Kidney (tissue), 14 donors: ENCODE measurements around the gene TPRA1. TPM values are rescaled to one million over a fixed set of nuclear protein-coding genes. Genes with fewer than 3 reads are reported as not detected.

Source experiments
- DNase-seq, 5 donors: peaks; one replicate each; pipeline ENCODE4 v3.0.0-alpha.2; 2013 to 2020
- FAIRE-seq: peaks from 2 replicates; lab custom pipeline; 2012; peaks lifted over from hg19 to GRCh38; lab: Jason Lieb, UNC
- H3K27ac ChIP-seq, 2 donors: one replicate each; pipeline ENCODE4 v1.7.0; 2013; ENCODE audit warnings: low read depth in 2 of 2, low read length in 2 of 2, inconsistent platforms in 1 of 2
- H3K27me3 ChIP-seq: one replicate; pipeline ENCODE4 v1.7.1; 2013; ENCODE audit warnings: low read length, inconsistent platforms; ENCODE audit not compliant: control insufficient read depth, insufficient read depth
- H3K36me3 ChIP-seq, 3 donors: one replicate each; pipeline versions ENCODE4 v1.7.0 to v1.7.1; 2013; ENCODE audit warnings: low read length in 3 of 3, control low read depth in 1 of 3, inconsistent platforms in 1 of 3; ENCODE audit not compliant: insufficient read depth in 3 of 3, control insufficient read depth in 2 of 3
- H3K4me1 ChIP-seq, 3 donors: one replicate each; pipeline versions ENCODE4 v1.7.0 to v1.7.1; 2013; ENCODE audit warnings: low read length in 3 of 3, inconsistent platforms in 1 of 3, low read depth in 1 of 3; ENCODE audit not compliant: control insufficient read depth in 2 of 3, insufficient read depth in 2 of 3
- H3K4me3 ChIP-seq, 3 donors: one replicate each; pipeline versions ENCODE4 v1.7.0 to v1.8.1; 2013; ENCODE audit warnings: low read length in 3 of 3, control low read depth in 1 of 3, inconsistent platforms in 1 of 3
- H3K9ac ChIP-seq, 3 donors: one replicate each; pipeline versions ENCODE4 v1.7.0 to v1.7.1; 2013; ENCODE audit warnings: low read length in 3 of 3, control low read depth in 1 of 3, inconsistent platforms in 1 of 3
- H3K9me3 ChIP-seq, 3 donors: one replicate each; pipeline versions ENCODE4 v1.7.0 to v1.7.1; 2013; ENCODE audit warnings: low read length in 3 of 3, control low read depth in 1 of 3, inconsistent platforms in 1 of 3; ENCODE audit not compliant: control insufficient read depth in 2 of 3, insufficient read depth in 1 of 3
- intact Hi-C: fragments of 100-400 bp; cut with DNase I; formaldehyde crosslinking; loops from one replicate; pipeline ENCODE4 v1.11.1; 2022
- polyA plus RNA-seq: library from polyadenylated mRNA; stranded (reverse); fragments of 350-450 nt; fragmentation: Illumina TruSeq; extraction: RNeasy Lipid Tissue Mini Kit (QIAGEN cat#74804); gene quantifications from one replicate; pipeline ENCODE4 v1.2.3, GENCODE V29; 2014; ENCODE audit warnings: low read depth, low replicate concordance; ENCODE audit not compliant: insufficient read depth
- total RNA-seq: library from RNA; stranded (reverse); fragmentation: NEBNext Ultra II Directional; extraction: Animal tissue kit (Norgen Biotek cat#: 25700); gene quantifications from one replicate; pipeline ENCODE4 v1.2.1, GENCODE V29; 2021
- TF ChIP-seq, protein P1 (sequence below): IDR thresholded peaks from 3 replicates; pipeline ENCODE4 v1.5.1; 2012; ENCODE audit warnings: mild to moderate bottlenecking, moderate library complexity, borderline replicate concordance; ENCODE audit not compliant: insufficient read depth; ENCODE audit errors: extremely low read depth
- donor health status: control.
- donor health status: control.
- donor health status: control.
- donor health status: control.
- donor health status: control.
- donor health status: DM: yes; HTN: yes; CAD: no.
- donor health status: Normal renal cell carcinoma (clear cell type).

The TPRA1 gene
- total and polyA plus RNA-seq, 2 donors from 2014 or later, result 35.4 to 36.4 TPM

DNA sequence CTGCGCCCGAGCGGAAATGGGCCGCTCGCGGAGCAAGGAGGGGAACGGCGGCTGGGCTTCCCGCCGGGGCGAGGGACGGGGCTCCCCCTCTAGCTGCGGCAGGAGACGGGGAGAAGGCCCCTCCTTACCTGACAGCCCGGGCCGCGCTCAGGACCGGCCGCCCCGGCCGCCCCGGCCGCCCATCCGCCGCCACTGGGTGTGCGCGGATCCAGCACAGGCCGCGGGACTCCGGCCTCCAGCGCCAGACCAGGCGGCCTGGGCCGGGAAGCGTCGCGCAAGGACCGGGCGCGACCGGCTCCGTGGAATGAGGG, 296 bp downstream of the TPRA1 start:
- peaks cover 0 to 24% (median 14%) of the 10 kb centered on the region in 3 donors for H3K4me1 ChIP-seq
- intact Hi-C loops, result no loop called here
- FAIRE-seq, result no peak

DNA sequence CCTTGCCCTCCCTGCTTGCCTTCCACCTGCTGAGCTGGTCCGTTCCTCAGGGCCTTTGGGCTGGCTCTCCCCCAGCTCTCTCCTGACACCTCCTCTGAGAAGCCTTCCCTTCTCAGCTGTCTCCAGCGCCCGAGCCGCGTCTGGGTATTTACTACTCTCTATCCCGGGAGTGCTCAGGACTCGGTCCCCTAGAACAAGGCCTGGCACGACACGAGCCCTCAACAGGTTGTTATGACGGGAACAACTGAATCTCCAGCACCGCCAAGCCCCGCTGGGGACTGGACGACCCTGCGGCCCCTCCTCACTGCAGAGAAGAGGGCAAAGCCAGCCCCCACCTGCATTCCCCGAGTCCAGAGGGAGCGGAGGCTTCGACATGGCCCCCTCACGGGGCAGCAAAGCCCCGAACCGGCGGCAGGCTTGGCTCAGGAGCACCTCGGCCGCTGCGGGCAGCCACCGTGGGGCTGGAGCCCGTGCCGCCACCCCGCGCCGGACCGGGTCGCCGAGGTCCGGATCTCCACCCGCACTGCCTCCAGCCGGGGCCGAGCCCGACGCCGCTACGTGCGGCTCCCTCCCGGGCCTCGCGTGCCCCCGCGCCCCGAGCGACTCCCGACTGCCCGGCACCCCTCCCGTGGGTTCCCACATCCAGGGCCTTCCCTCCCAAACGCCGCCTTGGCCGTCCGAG, 792 bp downstream of the TPRA1 start:
- FAIRE-seq (no peak), DNase-seq (peak in 3 of 5 donors; percentile 29 to 86 (median 69))
- Histone ChIP-seq H3K9ac (peak overlapping the region; percentile 42 to 81 (median 74)), H3K4me1 (peaks cover 0 to 24% (median 14%) of the 10 kb centered on the region in 3 donors), H3K27me3 (no peaks in the 10 kb centered on the region), H3K9me3 (no peaks in the 10 kb centered on the region), H3K36me3 (no peaks in the 10 kb centered on the region), H3K27ac (peak overlapping the region; percentile 79 to 89), H3K4me3 (peak overlapping the region; percentile 57 to 88 (median 63))
- TF ChIP-seq, protein P1, sequence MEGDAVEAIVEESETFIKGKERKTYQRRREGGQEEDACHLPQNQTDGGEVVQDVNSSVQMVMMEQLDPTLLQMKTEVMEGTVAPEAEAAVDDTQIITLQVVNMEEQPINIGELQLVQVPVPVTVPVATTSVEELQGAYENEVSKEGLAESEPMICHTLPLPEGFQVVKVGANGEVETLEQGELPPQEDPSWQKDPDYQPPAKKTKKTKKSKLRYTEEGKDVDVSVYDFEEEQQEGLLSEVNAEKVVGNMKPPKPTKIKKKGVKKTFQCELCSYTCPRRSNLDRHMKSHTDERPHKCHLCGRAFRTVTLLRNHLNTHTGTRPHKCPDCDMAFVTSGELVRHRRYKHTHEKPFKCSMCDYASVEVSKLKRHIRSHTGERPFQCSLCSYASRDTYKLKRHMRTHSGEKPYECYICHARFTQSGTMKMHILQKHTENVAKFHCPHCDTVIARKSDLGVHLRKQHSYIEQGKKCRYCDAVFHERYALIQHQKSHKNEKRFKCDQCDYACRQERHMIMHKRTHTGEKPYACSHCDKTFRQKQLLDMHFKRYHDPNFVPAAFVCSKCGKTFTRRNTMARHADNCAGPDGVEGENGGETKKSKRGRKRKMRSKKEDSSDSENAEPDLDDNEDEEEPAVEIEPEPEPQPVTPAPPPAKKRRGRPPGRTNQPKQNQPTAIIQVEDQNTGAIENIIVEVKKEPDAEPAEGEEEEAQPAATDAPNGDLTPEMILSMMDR, result no peak
- intact Hi-C loops, result no loop called here

More for the DNA sequence above, 296 bp downstream of the TPRA1 start:
- Histone ChIP-seq H3K9ac (peak overlapping the region; percentile 70 to 81 (median 74)), H3K9me3 (no peaks in the 10 kb centered on the region), H3K27ac (peak overlapping the region; percentile 79 to 89), H3K4me3 (peak overlapping the region; percentile 63 to 88 (median 84)), H3K36me3 (no peaks in the 10 kb centered on the region), H3K27me3 (no peaks in the 10 kb centered on the region)
- peak in 1 of 5 donors; percentile 72 for DNase-seq
- TF ChIP-seq, protein P1, result no peak

DNA sequence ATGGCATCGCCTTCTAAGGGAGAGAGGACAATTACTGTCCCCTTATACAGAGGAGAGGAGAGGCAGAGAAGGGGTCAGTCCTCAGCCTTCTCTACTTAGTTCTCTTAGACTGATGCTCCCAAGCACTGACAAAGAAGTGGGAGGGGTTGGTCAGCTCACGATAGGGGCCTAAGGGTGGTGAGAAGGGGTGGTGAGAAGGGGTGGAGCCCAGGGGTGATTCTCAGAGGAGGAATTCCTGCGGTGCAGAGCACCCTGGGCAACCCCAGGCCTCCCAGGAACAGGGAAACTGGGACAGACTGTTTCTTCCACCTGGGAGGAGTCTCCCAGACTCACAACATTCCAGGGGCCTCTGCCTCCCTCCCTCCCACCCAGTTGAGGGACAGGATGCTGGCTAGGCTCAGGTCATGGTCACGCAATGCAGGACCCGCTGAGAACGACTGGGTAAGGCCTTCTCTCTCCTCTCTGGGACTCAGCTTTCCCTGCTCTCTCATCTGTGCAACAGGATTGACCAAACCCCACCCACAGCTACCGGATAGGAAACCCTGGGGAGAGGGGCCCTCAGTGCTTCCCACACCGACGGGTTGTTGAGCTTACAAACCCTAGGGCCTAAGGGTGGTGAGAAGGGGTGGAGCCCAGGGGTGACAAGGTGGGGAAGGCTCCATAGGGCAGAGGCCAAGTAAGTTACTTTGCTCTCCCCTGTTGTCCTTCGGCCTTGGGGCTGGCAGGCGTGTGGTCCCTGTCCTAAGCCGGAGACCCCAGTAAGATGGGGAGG, 1.5 kb downstream of the TPRA1 start:
- H3K36me3 ChIP-seq, result no peaks in the 10 kb centered on the region
- peak in 4 of 5 donors; percentile 21 to 66 (median 46) for DNase-seq
- H3K4me3 ChIP-seq, result peak overlapping the region; percentile 57 to 88 (median 63)
- FAIRE-seq, result no peak
- intact Hi-C loops, result no loop called here
- H3K9ac ChIP-seq, result peak overlapping the region; percentile 42 to 81 (median 74)
- TF ChIP-seq, protein P1, result no peak
- H3K27ac ChIP-seq, result peak overlapping the region in 1 of 2 donors; percentile 79
- no peaks in the 10 kb centered on the region for H3K9me3 ChIP-seq
- no peaks in the 10 kb centered on the region for H3K27me3 ChIP-seq
- peaks cover 0 to 24% (median 14%) of the 10 kb centered on the region in 3 donors for H3K4me1 ChIP-seq
